ENCODE data around the gene RASAL3.

The RASAL3 gene

GRCh38 chr19:15432629-15433518, 31.5 kb downstream of the RASAL3 start:
- DNase-seq: peak; percentile 27

- DNase-seq: no peak
Observed at GRCh38 chr19:15432018-15432494, 32.3 kb downstream of the RASAL3 start.

- no peak for DNase-seq
Observed at GRCh38 chr19:15431396-15432017, 32.8 kb downstream of the RASAL3 start.

GRCh38 chr19:15430526-15431120, 33.7 kb downstream of the RASAL3 start:
- no peak for DNase-seq

- no peak for DNase-seq
Observed at GRCh38 chr19:15429825-15430467, 34.4 kb downstream of the RASAL3 start.

- DNase-seq: no peak
Observed at GRCh38 chr19:15428956-15429824, 35.2 kb downstream of the RASAL3 start.

GRCh38 chr19:15427991-15428471, 36.3 kb downstream of the RASAL3 start:
- DNase-seq: no peak

- DNase-seq: no peak
Observed at GRCh38 chr19:15427350-15427700, 37.0 kb downstream of the RASAL3 start.

GRCh38 chr19:15426485-15427349, 37.6 kb downstream of the RASAL3 start:
- DNase-seq: no peak

GRCh38 chr19:15425321-15425950, 38.9 kb downstream of the RASAL3 start:
- no peak for DNase-seq

GRCh38 chr19:15424692-15425272, 39.6 kb downstream of the RASAL3 start:
- no peak for DNase-seq

GRCh38 chr19:15424121-15424520, 40.2 kb downstream of the RASAL3 start:
- no peak for DNase-seq

- DNase-seq: no peak
Observed at GRCh38 chr19:15423130-15423529, 41.2 kb downstream of the RASAL3 start.

- no peak for DNase-seq
Observed at GRCh38 chr19:15422296-15423075, 41.9 kb downstream of the RASAL3 start.

GRCh38 chr19:15421721-15422260, 42.6 kb downstream of the RASAL3 start:
- DNase-seq: no peak

- DNase-seq: no peak
Observed at GRCh38 chr19:15421136-15421695, 43.1 kb downstream of the RASAL3 start.

- DNase-seq: no peak
Observed at GRCh38 chr19:15419413-15420025, 44.8 kb downstream of the RASAL3 start.

All from NCI-H2081 treated with DMSO at 0.1 percent for 48 hours (cell line).